ENCODE results near the gene PRLHR. TPM values are rescaled to one million over a fixed set of nuclear protein-coding genes. Genes with fewer than 3 reads are reported as not detected.

Gene PRLHR
- not detected in 2 replicates for total RNA-seq (2022)
- Bru-seq, nascent RNA, result not detected
- BruChase-seq, experiment 1, labeled RNA remaining after a 6-hour chase, result percentile 25 among the genes with signal in this experiment
- BruChase-seq, experiment 2, labeled RNA remaining after a 2-hour chase, result percentile 15 among the genes with signal in this experiment
- long read RNA-seq, result 0 reads

- Mint-ChIP-seq H3K27ac (ENCODE audit: low read depth, unreplicated experiment) (no peak within 1 kb of the TSS), H3K9me3 (ENCODE audit: unreplicated experiment) (no peaks in the 10 kb centered on the region), H3K36me3 (ENCODE audit: insufficient read depth, unreplicated experiment) (no peaks in the 10 kb centered on the region), H3K4me1 (ENCODE audit: insufficient read depth, unreplicated experiment) (peaks cover under 1% of the 10 kb centered on the region), H3K4me3 (ENCODE audit: unreplicated experiment) (no peak within 1 kb of the TSS), H3K27me3 (ENCODE audit: insufficient read depth, unreplicated experiment) (peaks cover 80% of the 10 kb centered on the region)
- DNase-seq (ENCODE audit: unreplicated experiment), result peak; percentile 20
- ChIA-PET CTCF (interaction anchor here (1.5 kb wide), 1 partner anchor 205 kb away, joined by 3 read pairs; no protein-coding TSS in a partner anchor), POLR2A (interaction anchor here (1.4 kb wide), 1 partner anchor 10 kb away, joined by 6 read pairs; no protein-coding TSS in a partner anchor)
- BruUV-seq (replicated peaks), result no TSS peak
- intact Hi-C loops (cut with micrococcal nuclease), result no loop called here
- no peak for TF ChIP-seq CTCF (IDR thresholded peaks at IDR 0.05; ENCODE audit: unreplicated experiment)
These were observed at the start of gene PRLHR for GRCh38 chr10:118595598-118596425. PRLHR (minus strand) TSS chr10:118595648; CDS start chr10:118595244, 404 bp downstream.

GRCh38 chr10:118642228-118642627, 46.8 kb upstream of the PRLHR start:
- Mint-ChIP-seq H3K27ac (ENCODE audit: low read depth, unreplicated experiment) (no peak overlapping the region), H3K4me1 (ENCODE audit: insufficient read depth, unreplicated experiment) (no peaks in the 10 kb centered on the region), H3K4me3 (ENCODE audit: unreplicated experiment) (no peak overlapping the region), H3K36me3 (ENCODE audit: insufficient read depth, unreplicated experiment) (no peaks in the 10 kb centered on the region), H3K9me3 (ENCODE audit: unreplicated experiment) (no peaks in the 10 kb centered on the region), H3K27me3 (ENCODE audit: insufficient read depth, unreplicated experiment) (peaks cover 55% of the 10 kb centered on the region)
- no peak for TF ChIP-seq CTCF (IDR thresholded peaks at IDR 0.05; ENCODE audit: unreplicated experiment)
- DNase-seq (ENCODE audit: unreplicated experiment), result no peak
- no TSS peak for BruUV-seq (replicated peaks)
- CTCF ChIA-PET, result interaction anchor here (0.6 kb wide), 1 partner anchor 1759 kb away, joined by 3 read pairs; no protein-coding TSS in a partner anchor
- POLR2A ChIA-PET, result no interaction called here
- intact Hi-C loops (cut with micrococcal nuclease), result no loop called here

GRCh38 chr10:118638680-118639079, 43.2 kb upstream of the PRLHR start:
- no TSS peak for BruUV-seq (replicated peaks)
- no peak for DNase-seq (ENCODE audit: unreplicated experiment)
- Mint-ChIP-seq H3K4me1 (ENCODE audit: insufficient read depth, unreplicated experiment) (no peaks in the 10 kb centered on the region), H3K27me3 (ENCODE audit: insufficient read depth, unreplicated experiment) (peaks cover 40% of the 10 kb centered on the region), H3K36me3 (ENCODE audit: insufficient read depth, unreplicated experiment) (no peaks in the 10 kb centered on the region), H3K27ac (ENCODE audit: low read depth, unreplicated experiment) (no peak overlapping the region), H3K4me3 (ENCODE audit: unreplicated experiment) (no peak overlapping the region), H3K9me3 (ENCODE audit: unreplicated experiment) (no peaks in the 10 kb centered on the region)
- POLR2A ChIA-PET, result no interaction called here
- CTCF ChIA-PET, result interaction anchor here (0.6 kb wide), 1 partner anchor 1101 kb away, joined by 4 read pairs; no protein-coding TSS in a partner anchor
- TF ChIP-seq CTCF (IDR thresholded peaks at IDR 0.05; ENCODE audit: unreplicated experiment), result no peak
- intact Hi-C loops (cut with micrococcal nuclease), result no loop called here

GRCh38 chr10:118635674-118636402, 40.4 kb upstream of the PRLHR start:
- ChIA-PET POLR2A (no interaction called here), CTCF (interaction anchor here (0.6 to 1.1 kb wide), 2 partner anchors 20 to 192 kb away, joined by 3 read pairs; no protein-coding TSS in a partner anchor)
- peaks cover 33% of the 10 kb centered on the region for H3K27me3 Mint-ChIP-seq (ENCODE audit: insufficient read depth, unreplicated experiment)
- intact Hi-C loops (cut with micrococcal nuclease), result no loop called here
- H3K9me3 Mint-ChIP-seq (ENCODE audit: unreplicated experiment), result no peaks in the 10 kb centered on the region
- H3K36me3 Mint-ChIP-seq (ENCODE audit: insufficient read depth, unreplicated experiment), result no peaks in the 10 kb centered on the region
- no peaks in the 10 kb centered on the region for H3K4me1 Mint-ChIP-seq (ENCODE audit: insufficient read depth, unreplicated experiment)
- BruUV-seq (replicated peaks), result no TSS peak
- H3K4me3 Mint-ChIP-seq (ENCODE audit: unreplicated experiment), result no peak overlapping the region
- no peak overlapping the region for H3K27ac Mint-ChIP-seq (ENCODE audit: low read depth, unreplicated experiment)
- no peak for TF ChIP-seq CTCF (IDR thresholded peaks at IDR 0.05; ENCODE audit: unreplicated experiment)
- no peak for DNase-seq (ENCODE audit: unreplicated experiment)

Measured in MCF 10A (cell line).